HepG2 (cell line): ENCODE results near the gene CDC34. TPM values are rescaled to one million over a fixed set of nuclear protein-coding genes. Genes with fewer than 3 reads are reported as not detected.

Experiments
- ATAC-seq: fragments of 200-7000 bp; cut with Tn5 transposase; 3 replicates; pipeline ENCODE4 v1.9.1; 2020; ENCODE audit warnings: mild to moderate bottlenecking, moderate library complexity
- BruUV-seq: library from RNA; stranded (reverse); fragments of 400-500 nt; replicated peaks from 2 replicates; lab custom pipeline; 2021; lab: Mats Ljungman, UMichigan
- CTCF ChIA-PET: fragments of 300-600 bp; formaldehyde crosslinking; extraction: SDS; loops from one replicate; lab custom pipeline; 2021; ENCODE audit warnings: low total read pairs, inconsistent platforms, low intra/inter-chr PET ratio; lab: Yijun Ruan, JAX
- POLR2A ChIA-PET: fragments of 350-600 bp; sonication (Branson Sonifier 250); formaldehyde crosslinking; loops from one replicate; lab custom pipeline; 2020; ENCODE audit warnings: antibody characterized with exemption, inconsistent platforms; lab: Yijun Ruan, JAX
- DNase-seq: peaks from one replicate; pipeline ENCODE4 v3.0.0-alpha.2; 2015; ENCODE audit warnings: low spot score
- FAIRE-seq: peaks from 3 replicates; lab custom pipeline; 2011; peaks lifted over from hg19 to GRCh38; lab: Jason Lieb, UNC
- H2AFZ ChIP-seq: one replicate; pipeline ENCODE4 v1.6.1; 2011; ENCODE audit warnings: low read length, inconsistent platforms
- H3K27ac ChIP-seq: fragments of 300-600 bp; 3 replicates; pipeline ENCODE4 v1.8.0; 2011; ENCODE audit warnings: mixed run types, mild to moderate bottlenecking, mixed read lengths, low read length, inconsistent platforms; ENCODE audit not compliant: insufficient read depth; ENCODE audit errors: extremely low read length
- H3K27me3 ChIP-seq, 2 experiments: fragments of 200-600 bp in 1 of 2; 2 replicates in 1 of 2; 3 replicates in 1 of 2; pipeline versions ENCODE4 v1.6.0 to v1.8.0; 2011; ENCODE audit warnings: low read length in 2 of 2, mild to moderate bottlenecking in 2 of 2, moderate library complexity in 2 of 2, inconsistent platforms in 1 of 2; ENCODE audit not compliant: insufficient read depth in 2 of 2, control insufficient read depth in 1 of 2
- H3K36me3 ChIP-seq, 2 experiments: fragments of 200-600 bp in 1 of 2; replicated peaks in 1 of 2; 2 replicates in 1 of 2; 3 replicates in 1 of 2; pipeline versions ENCODE4 v1.5.1 to v1.8.0; 2011; ENCODE audit warnings: low read length in 2 of 2, inconsistent platforms in 1 of 2; ENCODE audit not compliant: insufficient read depth in 2 of 2, control insufficient read depth in 1 of 2
- H3K4me1 ChIP-seq: 2 replicates; pipeline ENCODE4 v1.5.1; 2012; ENCODE audit warnings: low read length, inconsistent platforms; ENCODE audit not compliant: insufficient read depth
- H3K4me2 ChIP-seq: 2 replicates; pipeline ENCODE4 v1.6.0; 2011; ENCODE audit warnings: low read depth, low read length, inconsistent platforms
- H3K4me3 ChIP-seq, 3 experiments: fragments of 200-600 bp in 1 of 3; sonication (generic), shearing (Covaris generic) in 1 of 3; replicated peaks in 1 of 3; 2 replicates each; pipeline ENCODE4 v1.5.1; 2011 to 2016; ENCODE audit warnings: low read length in 3 of 3, inconsistent platforms in 2 of 3, low read depth in 2 of 3, mild to moderate bottlenecking in 2 of 3, control low read depth in 1 of 3, mixed read lengths in 1 of 3; ENCODE audit not compliant: insufficient read depth in 1 of 3
- H3K79me2 ChIP-seq: one replicate; pipeline ENCODE4 v1.6.1; 2011; ENCODE audit warnings: low read length, inconsistent platforms; ENCODE audit not compliant: insufficient read depth
- H3K9ac ChIP-seq: 2 replicates; pipeline ENCODE4 v1.6.0; 2011; ENCODE audit warnings: mild to moderate bottlenecking, low read depth, low read length, inconsistent platforms; ENCODE audit not compliant: insufficient read depth
- H3K9me3 ChIP-seq: 2 replicates; pipeline ENCODE4 v1.5.1; 2012; ENCODE audit warnings: mild to moderate bottlenecking, low read length
- H4K20me1 ChIP-seq: 2 replicates; pipeline ENCODE4 v1.6.0; 2011; ENCODE audit warnings: inconsistent platforms, mild to moderate bottlenecking, low read length, moderate library complexity; ENCODE audit not compliant: insufficient read depth
- FOSL2 ChIP-seq: sonication (generic); formaldehyde crosslinking; IDR thresholded peaks from 2 replicates; pipeline ENCODE4 v1.4.0; 2020; ENCODE audit warnings: missing genetic modification reagents
- FOXM1 ChIP-seq: sonication (generic); formaldehyde crosslinking; IDR thresholded peaks from 2 replicates; pipeline ENCODE4 v1.5.0; 2020; ENCODE audit warnings: missing genetic modification reagents
- SMARCC2 ChIP-seq: fragments of 450-650 bp; IDR thresholded peaks from 2 replicates; pipeline ENCODE4 v1.6.1; 2017; ENCODE audit warnings: antibody characterized with exemption, mild to moderate bottlenecking
- TCF7L2 ChIP-seq: IDR thresholded peaks from 2 replicates; pipeline ENCODE4 v1.6.1; 2011; ENCODE audit warnings: mild to moderate bottlenecking, low read depth, low read length, moderate library complexity
- TEAD3 ChIP-seq: optimal IDR thresholded peaks from 2 replicates; pipeline ENCODE3; 2016; ENCODE audit warnings: borderline replicate concordance
- UBTF ChIP-seq: sonication (generic); formaldehyde crosslinking; IDR thresholded peaks from 2 replicates; pipeline ENCODE4 v1.4.0; 2020; ENCODE audit warnings: mild to moderate bottlenecking, missing genetic modification reagents
- ZBTB33 ChIP-seq: sonication (generic); formaldehyde crosslinking; IDR thresholded peaks from 2 replicates; pipeline ENCODE4 v1.4.0; 2020; ENCODE audit warnings: missing genetic modification reagents
- ZNF460 ChIP-seq: sonication (generic); formaldehyde crosslinking; IDR thresholded peaks from 2 replicates; pipeline ENCODE4 v1.5.1; 2020; ENCODE audit warnings: missing genetic modification reagents, mild to moderate bottlenecking, borderline replicate concordance
- ZNF576 ChIP-seq: sonication (generic); formaldehyde crosslinking; IDR thresholded peaks from 2 replicates; pipeline ENCODE4 v1.4.0; 2020; ENCODE audit warnings: mild to moderate bottlenecking, missing genetic modification reagents
- WGBS: methylation state at CpG from one replicate; pipeline ENCODE4 v1.1.6; 2017; ENCODE audit warnings: low lambda C conversion rate; 5-methylcytosine and 5-hydroxymethylcytosine counted together
- in situ Hi-C: cut with HindIII; loops from 2 replicates; pipeline ENCODE4 v1.10.0; 2017; ENCODE audit warnings: low pct_unique_long_range_greater_than_20kb; ENCODE audit not compliant: extremely low pct_ligation_motif_present
- intact Hi-C: fragments of 100-400 bp; cut with micrococcal nuclease; formaldehyde crosslinking; loops from one replicate; pipeline ENCODE4 v1.10.0; 2022; ENCODE audit not compliant: unreplicated experiment
- polyA plus RNA-seq, 8 experiments: library from polyadenylated mRNA; depleted of rRNA in 3 of 8; stranded (reverse) in 7 of 8; unstranded in 1 of 8; fragments of >200 nt; fragmentation: Illumina TruSeq in 4 of 8; extraction: Trizol in 4 of 8; gene quantifications; 2 replicates each; pipeline versions ENCODE4 v1.2.1 to v1.2.3, GENCODE V29; 2011 to 2016; ENCODE audit warnings: low read depth in 4 of 8, missing spikeins in 1 of 8, mixed read lengths in 1 of 8; ENCODE audit not compliant: insufficient read depth in 1 of 8
- total RNA-seq, 5 experiments: library from RNA; depleted of rRNA; stranded (reverse); fragments of >200 nt; fragmentation: Illumina TruSeq; extraction: Trizol; gene quantifications; 2 replicates each; pipeline ENCODE4 v1.2.3, GENCODE V29; 2016; ENCODE audit warnings: low read depth in 1 of 5

The CDC34 gene
- total and polyA plus RNA-seq, 2 of the 13 experiments (the other 11 are each of a cell fraction or from before 2014, with no cell fraction given), result 138 to 150 TPM

DNA sequence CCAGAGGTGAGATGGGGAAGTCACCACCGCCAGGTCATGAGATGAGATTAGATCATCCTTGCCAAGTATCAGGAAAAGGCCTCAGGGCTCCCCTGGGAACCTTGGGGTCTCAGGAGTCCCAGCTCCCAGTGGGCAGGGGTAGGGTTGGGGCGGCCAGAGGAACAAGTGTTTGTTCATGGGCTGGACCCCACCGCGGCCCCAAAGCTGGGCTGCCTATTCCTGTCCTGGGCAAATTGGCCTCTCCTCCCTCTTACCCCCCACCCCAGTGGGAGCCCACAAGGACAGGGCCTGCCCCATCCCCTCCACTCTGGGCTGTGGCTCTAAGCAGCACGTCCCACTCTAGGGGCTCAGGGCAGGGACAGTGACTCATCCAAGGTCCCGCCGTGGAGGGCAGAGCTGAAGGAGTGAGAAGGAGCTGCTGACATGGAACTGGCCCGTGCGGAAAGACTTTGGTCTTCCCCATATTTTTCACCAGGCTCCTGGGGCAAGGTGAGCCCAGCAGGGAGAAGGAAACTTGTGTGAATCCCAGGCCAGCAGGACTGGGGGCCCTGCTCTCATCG lies 54.1 kb downstream of the CDC34 start:
- peaks cover 5 to 22% of the 10 kb centered on the region in 2 experiments for H3K27me3 ChIP-seq
- TF ChIP-seq TCF7L2 (no peak), FOSL2 (CRISPR knock-in tag) (peak; percentile 43; the same call in 1 of the 2 replicates), TEAD3 (CRISPR knock-in tag) (no peak)
- peaks cover 35% of the 10 kb centered on the region for H3K4me1 ChIP-seq
- H3K9ac ChIP-seq, result no peak overlapping the region
- H3K79me2 ChIP-seq, result no peaks in the 10 kb centered on the region
- POLR2A ChIA-PET, result interaction anchor here (1.5 to 3.9 kb wide), 2 partner anchors 11 to 13 kb away, joined by 5 to 16 read pairs; partner anchors contain the start of gene BSG
- H3K4me3 ChIP-seq, result no peak overlapping the region
- no peak overlapping the region for H3K27ac ChIP-seq
- peaks cover 44% of the 10 kb centered on the region for H4K20me1 ChIP-seq
- FAIRE-seq, result no peak
- no peak overlapping the region for H2AFZ ChIP-seq
- intact Hi-C loops (loop anchor here (10.0 kb wide), 1 partner anchor 79 kb away; the partner anchor contains the start of gene RNF126), in situ Hi-C loops (loop anchor here (5.0 to 10.0 kb wide), 2 partner anchors 33 to 149 kb away; no protein-coding TSS in a partner anchor)
- CTCF ChIA-PET, result interaction anchor here (2.4 to 3.0 kb wide), 2 partner anchors 19 kb away, joined by 9 read pairs; no protein-coding TSS in a partner anchor
- no peak overlapping the region for H3K4me2 ChIP-seq
- 30% methylated on average over 2 of the region's 10 CpGs for WGBS
- no peaks in the 10 kb centered on the region for H3K9me3 ChIP-seq
- BruUV-seq, result no TSS peak
- DNase-seq, result no peak
- peaks cover 12 to 16% of the 10 kb centered on the region in 2 experiments; a peak in 4 of 5 replicates for H3K36me3 ChIP-seq
- peak; percentile 12 for ATAC-seq

GRCh38 chr19:588093-588740 lies 56.7 kb downstream of the CDC34 start:
- peak overlapping the region in 1 of 3 experiments; percentile 54; a peak in 1 of 6 replicates for H3K4me3 ChIP-seq
- in situ Hi-C loops (loop anchor here (5.0 to 10.0 kb wide), 2 partner anchors 36 to 147 kb away; no protein-coding TSS in a partner anchor), intact Hi-C loops (loop anchor here (10.0 kb wide), 1 partner anchor 77 kb away; the partner anchor contains the start of gene RNF126)
- H3K79me2 ChIP-seq, result no peaks in the 10 kb centered on the region
- peaks cover 10 to 46% of the 10 kb centered on the region in 2 experiments for H3K27me3 ChIP-seq
- H3K9me3 ChIP-seq, result no peaks in the 10 kb centered on the region
- peaks cover 38% of the 10 kb centered on the region for H4K20me1 ChIP-seq
- H3K4me1 ChIP-seq, result peaks cover 35% of the 10 kb centered on the region
- H3K27ac ChIP-seq, result no peak overlapping the region
- DNase-seq (peak; percentile 57), FAIRE-seq (no peak), ATAC-seq (peak; percentile 60)
- ChIA-PET POLR2A (interaction anchor here (1.0 kb wide), 1 partner anchor 14 kb away, joined by 3 read pairs; no protein-coding TSS in a partner anchor), CTCF (interaction anchor here (0.8 to 3.0 kb wide), 4 partner anchors 13 to 45 kb away, joined by 3 to 9 read pairs (median 4); partner anchors contain the start of gene POLRMT)
- BruUV-seq, result no TSS peak
- H3K9ac ChIP-seq, result no peak overlapping the region
- no peaks in the 10 kb centered on the region; a peak in 1 of 5 replicates for H3K36me3 ChIP-seq
- WGBS, result 19% methylated on average over 9 of the region's 41 CpGs
- H3K4me2 ChIP-seq, result peak overlapping the region; percentile 55
- H2AFZ ChIP-seq, result no peak overlapping the region
- TF ChIP-seq FOXM1 (no peak), ZNF460 (CRISPR knock-in tag) (no peak), SMARCC2 (no peak), UBTF (CRISPR knock-in tag) (0 out of 2 replicates have a peak, but pooled peaks have one; percentile 17), ZNF576 (CRISPR knock-in tag) (no peak), ZBTB33 (CRISPR knock-in tag) (peak; percentile 7; the same call in 1 of the 2 replicates)
